Epithelial cell of proximal tubule (primary cell): ENCODE data around the gene POU2F2. TPM values are rescaled to one million over a fixed set of nuclear protein-coding genes. Genes with fewer than 3 reads are reported as not detected.

Experiments used
- DNase-seq: peaks from one replicate; pipeline ENCODE4 v3.0.0-alpha.2; 2011; ENCODE audit warnings: low read depth
- H3K4me3 ChIP-seq: 2 replicates; pipeline ENCODE4 v1.5.1; 2011; ENCODE audit warnings: low read depth, mild to moderate bottlenecking, low read length
- CTCF ChIP-seq: conservative IDR thresholded peaks from 2 replicates; pipeline ENCODE4 v1.5.1; 2012; ENCODE audit warnings: low read depth, mild to moderate bottlenecking, low read length
- total RNA-seq: library from RNA; depleted of rRNA; stranded (reverse); fragments of >200 nt; gene quantifications from 2 replicates; pipeline ENCODE4 v1.2.3, GENCODE V29; 2015

Gene POU2F2
- total RNA-seq, 1 donor from 2014 or later, result 0.46 TPM

GRCh38 chr19:42040031-42040430 is 92.2 kb downstream of the POU2F2 start:
- no peak for TF ChIP-seq CTCF
- no peak overlapping the region for H3K4me3 ChIP-seq
- no peak for DNase-seq

GRCh38 chr19:42038666-42039065 is 93.6 kb downstream of the POU2F2 start:
- no peak overlapping the region for H3K4me3 ChIP-seq
- DNase-seq, result no peak
- TF ChIP-seq CTCF, result no peak

GRCh38 chr19:42037649-42038048 is 94.6 kb downstream of the POU2F2 start:
- no peak for TF ChIP-seq CTCF
- H3K4me3 ChIP-seq, result no peak overlapping the region
- DNase-seq, result no peak

Other genes with a start within 250 kb of the POU2F2 start
- gene ARHGEF1, start 249.3 kb downstream of the POU2F2 start, total RNA-seq, result 65.9 and 79.5 TPM in 2 replicates
- gene ERFL, start 204.0 kb downstream of the POU2F2 start, total RNA-seq, result not detected in 2 replicates
- gene RABAC1, start 173.1 kb downstream of the POU2F2 start, total RNA-seq, result 108 and 161 TPM in 2 replicates
- 0.36 TPM in 1 of 2 replicates, not detected in the other for gene ATP1A3, start 138.2 kb downstream of the POU2F2 start, total RNA-seq
- gene GRIK5, start 62.2 kb downstream of the POU2F2 start, total RNA-seq, result 2.5 and 14.3 TPM in 2 replicates
- gene ZNF574, start 56.3 kb downstream of the POU2F2 start, total RNA-seq, result 19.6 and 22.1 TPM in 2 replicates
- gene DEDD2, start 85.2 kb upstream of the POU2F2 start, total RNA-seq, result 29.9 and 56.4 TPM in 2 replicates
- gene ZNF526, start 87.9 kb upstream of the POU2F2 start, total RNA-seq, result 3.9 and 7.5 TPM in 2 replicates
- 30.9 and 33.9 TPM in 2 replicates for gene GSK3A, start 110.2 kb upstream of the POU2F2 start, total RNA-seq
- gene ERF, start 122.7 kb upstream of the POU2F2 start, total RNA-seq, result 36.3 and 48.6 TPM in 2 replicates
- 49.3 and 63.9 TPM in 2 replicates for gene CIC, start 136.8 kb upstream of the POU2F2 start, total RNA-seq
- 0.23 and 2.7 TPM in 2 replicates for gene PRR19, start 169.7 kb upstream of the POU2F2 start, total RNA-seq
- 157 and 183 TPM in 2 replicates for gene PAFAH1B3, start 170.2 kb upstream of the POU2F2 start, total RNA-seq
- gene TMEM145, start 180.9 kb upstream of the POU2F2 start, total RNA-seq, result 0.63 TPM in 1 of 2 replicates, not detected in the other
- gene MEGF8, start 193.2 kb upstream of the POU2F2 start, total RNA-seq, result 16.5 and 30.2 TPM in 2 replicates